Parathyroid adenoma (tissue), 2 donors: ENCODE measurements around the gene ANP32E.
A peak's percentile ranks its signal among the peaks of the same experiment; 100 is the strongest.

Experiments
- H2AFZ ChIP-seq: fragments of 300-600 bp; sonication (generic); one replicate; pipeline ENCODE4 v1.7.0; 2017; ENCODE audit warnings: antibody characterized with exemption, mild to moderate bottlenecking
- H3K27ac ChIP-seq: fragments of 300-600 bp; sonication (generic); one replicate; pipeline ENCODE4 v1.7.0; 2017
- H3K27me3 ChIP-seq: fragments of 300-600 bp; sonication (generic); one replicate; pipeline ENCODE4 v1.7.0; 2017; ENCODE audit warnings: low read length; ENCODE audit not compliant: control insufficient read depth, insufficient read depth
- H3K36me3 ChIP-seq: fragments of 300-600 bp; sonication (generic); one replicate; pipeline ENCODE4 v1.7.0; 2017; ENCODE audit warnings: low read length; ENCODE audit not compliant: control insufficient read depth, insufficient read depth
- H3K4me1 ChIP-seq: fragments of 300-600 bp; sonication (generic); one replicate; pipeline ENCODE4 v1.7.0; 2017; ENCODE audit warnings: control low read depth
- H3K4me2 ChIP-seq: fragments of 300-600 bp; sonication (generic); one replicate; pipeline ENCODE4 v1.7.0; 2017; ENCODE audit warnings: low read length
- H3K4me3 ChIP-seq: fragments of 300-600 bp; sonication (generic); one replicate; pipeline ENCODE4 v1.7.0; 2017; ENCODE audit warnings: low read depth, low read length
- H3K79me2 ChIP-seq: fragments of 300-600 bp; sonication (generic); one replicate; pipeline ENCODE4 v1.7.0; 2017; ENCODE audit warnings: control low read depth
- H3K9ac ChIP-seq: fragments of 300-600 bp; sonication (generic); one replicate; pipeline ENCODE4 v1.7.0; 2017; ENCODE audit warnings: mild to moderate bottlenecking
- H3K9me3 ChIP-seq: fragments of 300-600 bp; sonication (generic); one replicate; pipeline ENCODE4 v1.7.0; 2017; ENCODE audit warnings: low read length; ENCODE audit not compliant: control insufficient read depth
- TF ChIP-seq, protein P1 (sequence below): fragments of 300-600 bp; sonication (generic); IDR thresholded peaks from one replicate; pipeline ENCODE4 v1.7.0; 2017; ENCODE audit warnings: antibody characterized with exemption, mild to moderate bottlenecking
- donor health status: primary hyperparathyroidism.

The ANP32E gene

DNA sequence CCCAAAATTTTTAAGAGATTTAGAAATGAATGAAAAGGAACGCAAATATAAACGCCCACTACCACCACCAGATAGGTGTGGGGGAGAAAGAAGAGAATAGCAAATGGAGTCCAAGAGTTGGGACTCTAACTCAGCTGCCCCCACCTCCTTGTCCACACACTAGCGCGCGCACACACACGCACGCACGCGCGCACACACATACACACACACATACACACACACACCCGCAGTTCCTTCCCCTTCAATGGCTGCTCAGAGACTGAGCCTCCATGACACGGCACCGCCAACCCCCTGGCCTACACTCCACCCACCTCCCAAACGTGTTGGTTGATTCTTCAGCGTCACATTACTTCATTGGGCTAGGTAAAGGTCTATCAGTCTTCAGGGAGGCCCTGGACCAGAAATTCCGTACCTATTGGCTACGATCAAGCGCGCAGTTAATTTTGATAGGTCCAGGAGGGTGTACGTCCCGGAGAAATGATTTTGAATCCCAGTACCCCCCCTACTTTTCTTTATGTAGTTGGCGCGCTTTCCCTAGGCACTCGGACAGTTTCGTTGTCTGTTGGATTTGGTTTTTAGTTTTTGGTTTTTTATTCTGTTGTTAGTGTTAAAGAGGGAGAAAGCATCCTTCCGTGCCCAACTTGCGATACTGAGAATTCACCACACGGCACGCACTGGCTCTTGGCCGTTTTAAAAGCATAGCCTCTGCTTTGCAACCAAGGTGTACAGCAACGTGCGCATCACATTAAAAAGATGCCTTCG lies at the start of gene ANP32E:
ANP32E (minus strand) TSS at position 261 of the 762 bp plus-strand sequence. CDS start 326 bp downstream, outside the sequence.
- Histone ChIP-seq H3K79me2 (no peaks in the 10 kb centered on the region), H3K9me3 (no peaks in the 10 kb centered on the region), H3K4me3 (peak within 1 kb of the TSS; percentile 94), H3K9ac (peak within 1 kb of the TSS; percentile 87), H2AFZ (peak within 1 kb of the TSS; percentile 83), H3K27me3 (no peaks in the 10 kb centered on the region), H3K27ac (peak within 1 kb of the TSS; percentile 95), H3K36me3 (no peaks in the 10 kb centered on the region), H3K4me2 (peak within 1 kb of the TSS; percentile 90), H3K4me1 (peaks cover 2% of the 10 kb centered on the region)
- TF ChIP-seq, protein P1, sequence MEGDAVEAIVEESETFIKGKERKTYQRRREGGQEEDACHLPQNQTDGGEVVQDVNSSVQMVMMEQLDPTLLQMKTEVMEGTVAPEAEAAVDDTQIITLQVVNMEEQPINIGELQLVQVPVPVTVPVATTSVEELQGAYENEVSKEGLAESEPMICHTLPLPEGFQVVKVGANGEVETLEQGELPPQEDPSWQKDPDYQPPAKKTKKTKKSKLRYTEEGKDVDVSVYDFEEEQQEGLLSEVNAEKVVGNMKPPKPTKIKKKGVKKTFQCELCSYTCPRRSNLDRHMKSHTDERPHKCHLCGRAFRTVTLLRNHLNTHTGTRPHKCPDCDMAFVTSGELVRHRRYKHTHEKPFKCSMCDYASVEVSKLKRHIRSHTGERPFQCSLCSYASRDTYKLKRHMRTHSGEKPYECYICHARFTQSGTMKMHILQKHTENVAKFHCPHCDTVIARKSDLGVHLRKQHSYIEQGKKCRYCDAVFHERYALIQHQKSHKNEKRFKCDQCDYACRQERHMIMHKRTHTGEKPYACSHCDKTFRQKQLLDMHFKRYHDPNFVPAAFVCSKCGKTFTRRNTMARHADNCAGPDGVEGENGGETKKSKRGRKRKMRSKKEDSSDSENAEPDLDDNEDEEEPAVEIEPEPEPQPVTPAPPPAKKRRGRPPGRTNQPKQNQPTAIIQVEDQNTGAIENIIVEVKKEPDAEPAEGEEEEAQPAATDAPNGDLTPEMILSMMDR = no peak

DNA sequence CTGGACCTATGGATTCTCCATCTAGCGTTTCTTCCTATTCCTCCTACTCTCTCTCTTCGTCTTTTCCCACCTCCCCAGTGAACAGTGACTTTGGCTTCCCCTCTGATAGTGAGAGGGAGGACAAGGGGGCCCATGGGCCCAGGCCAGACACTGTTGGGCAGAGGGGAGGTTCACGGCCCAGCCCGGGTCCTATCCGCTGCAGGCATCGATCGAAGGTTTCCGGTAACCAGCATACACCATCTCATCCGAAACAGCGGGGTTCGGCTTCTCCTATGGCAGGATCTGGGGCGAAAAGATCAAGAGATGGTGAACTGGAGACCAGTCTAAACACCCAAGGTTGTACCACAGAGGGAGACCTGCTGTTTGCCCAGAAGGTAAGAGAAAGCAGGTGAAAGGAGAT lies 47.3 kb upstream of the ANP32E start:
- Histone ChIP-seq H3K36me3 (no peaks in the 10 kb centered on the region), H3K4me2 (peak overlapping the region; percentile 99), H3K9ac (no peak overlapping the region), H3K27me3 (no peaks in the 10 kb centered on the region), H3K27ac (no peak overlapping the region), H3K79me2 (no peaks in the 10 kb centered on the region), H3K4me1 (no peaks in the 10 kb centered on the region), H3K4me3 (peak overlapping the region; percentile 97), H2AFZ (no peak overlapping the region), H3K9me3 (no peaks in the 10 kb centered on the region)
- TF ChIP-seq, protein P1 = no peak

DNA sequence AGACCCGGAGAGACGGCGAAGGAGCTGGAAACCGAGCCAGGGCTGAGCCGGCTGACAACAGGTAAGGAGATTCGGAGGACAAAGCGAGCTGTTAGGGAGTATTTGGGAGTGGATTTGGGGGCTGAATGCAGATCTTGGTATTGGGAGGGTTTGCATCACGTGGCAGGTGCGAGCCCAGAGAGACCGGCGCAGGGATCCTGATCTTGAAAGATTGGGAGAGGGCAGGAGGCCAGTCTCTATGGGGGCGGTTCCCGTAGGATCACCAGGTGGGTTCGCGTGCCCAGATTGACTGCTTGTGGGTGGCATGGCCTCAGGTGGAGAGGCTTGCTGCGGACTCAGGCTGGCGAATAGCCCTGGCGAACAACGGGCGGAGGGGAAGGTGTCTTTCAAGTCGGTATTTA lies 46.6 kb upstream of the ANP32E start:
- TF ChIP-seq, protein P1 = no peak
- H3K79me2 ChIP-seq = no peaks in the 10 kb centered on the region
- H3K4me2 ChIP-seq = peak overlapping the region; percentile 99
- no peaks in the 10 kb centered on the region for H3K27me3 ChIP-seq
- H2AFZ ChIP-seq = peak overlapping the region; percentile 72
- H3K4me3 ChIP-seq = peak overlapping the region; percentile 97
- peak overlapping the region; percentile 93 for H3K27ac ChIP-seq
- H3K9me3 ChIP-seq = no peaks in the 10 kb centered on the region
- no peak overlapping the region for H3K9ac ChIP-seq
- no peaks in the 10 kb centered on the region for H3K4me1 ChIP-seq
- no peaks in the 10 kb centered on the region for H3K36me3 ChIP-seq

DNA sequence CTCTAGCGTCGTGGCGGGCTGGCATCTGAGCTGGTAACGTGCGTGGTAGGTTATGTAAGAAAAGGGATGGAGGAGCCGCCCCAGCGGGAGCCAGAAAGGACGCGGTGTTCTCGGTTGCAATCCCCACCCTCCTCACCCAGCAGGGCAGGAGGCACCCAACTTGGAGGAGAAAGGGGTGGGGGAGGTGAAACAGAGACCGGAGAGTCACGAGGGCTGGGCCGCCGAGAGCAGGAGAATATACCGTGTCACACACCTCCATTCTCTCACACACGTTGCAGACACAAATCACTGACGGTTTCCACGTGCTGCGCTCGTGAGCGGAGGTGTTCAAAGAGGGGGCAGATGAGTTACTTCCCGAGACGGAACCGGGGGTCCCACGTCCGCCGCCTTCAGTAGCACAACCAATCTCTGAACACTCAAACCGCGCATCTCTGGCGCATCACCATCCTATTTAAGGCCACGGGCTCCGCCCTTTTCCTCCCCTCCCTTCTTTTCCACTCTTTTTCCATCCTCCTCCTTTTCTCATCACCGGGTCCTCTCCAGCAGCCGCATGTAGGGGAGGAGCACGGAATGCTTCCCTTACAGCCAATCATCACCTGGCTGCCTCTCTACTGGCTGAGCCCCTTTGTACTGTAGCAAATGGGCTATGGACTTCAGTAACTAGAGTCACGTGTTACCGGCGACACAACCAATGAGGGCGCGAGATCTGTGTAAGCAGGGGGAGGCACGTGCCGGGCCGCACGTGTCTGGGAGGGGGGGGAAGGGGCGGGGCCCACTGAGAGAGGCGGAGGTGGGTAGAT lies 46.0 kb upstream of the ANP32E start, which contains the start of gene CIART:
CIART (plus strand) TSS at position 797 of the 800 bp plus-strand sequence. CDS start 714 bp downstream, outside the sequence.
- H2AFZ ChIP-seq = peak within 1 kb of the TSS; percentile 91
- H3K27me3 ChIP-seq = no peaks in the 10 kb centered on the region
- no peaks in the 10 kb centered on the region for H3K4me1 ChIP-seq
- H3K36me3 ChIP-seq = no peaks in the 10 kb centered on the region
- H3K27ac ChIP-seq = peak within 1 kb of the TSS; percentile 93
- peak within 1 kb of the TSS; percentile 97 for H3K4me3 ChIP-seq
- H3K9me3 ChIP-seq = no peaks in the 10 kb centered on the region
- TF ChIP-seq, protein P1 = no peak
- H3K79me2 ChIP-seq = no peaks in the 10 kb centered on the region
- peak within 1 kb of the TSS; percentile 99 for H3K4me2 ChIP-seq
- H3K9ac ChIP-seq = no peak within 1 kb of the TSS
